Activated naive CD8-positive, alpha-beta T cell treated with anti-CD3 and anti-CD28 coated beads, Interleukin-2, amount 50 U/mL, for 24 hours (primary cell): ENCODE measurements around the gene MRPL40.

ENCODE experiments used
- ATAC-seq: fragments of 150-1000 bp; cut with Tn5 transposase; one replicate; pipeline ENCODE4 v1.10.0; 2021
- DNase-seq: peaks from one replicate; pipeline ENCODE4 v3.0.0; 2021
- H3K27ac Mint-ChIP-seq: one replicate; pipeline ENCODE4 v1.8.0; 2021; ENCODE audit warnings: mild to moderate bottlenecking, mixed read lengths
- H3K27me3 Mint-ChIP-seq: one replicate; pipeline ENCODE4 v1.8.0; 2021; ENCODE audit warnings: mixed read lengths
- H3K36me3 Mint-ChIP-seq: one replicate; pipeline ENCODE4 v1.8.0; 2021; ENCODE audit warnings: low read depth, mixed read lengths
- H3K4me1 Mint-ChIP-seq: one replicate; pipeline ENCODE4 v1.8.0; 2021; ENCODE audit warnings: mixed read lengths
- H3K4me3 Mint-ChIP-seq: one replicate; pipeline ENCODE4 v1.8.0; 2021; ENCODE audit warnings: mild to moderate bottlenecking, moderate library complexity, mixed read lengths
- H3K9me3 Mint-ChIP-seq: one replicate; pipeline ENCODE4 v1.8.0; 2021; ENCODE audit warnings: mixed read lengths

The MRPL40 gene

GRCh38 chr22:19432133-19432851 lies at the start of gene MRPL40:
MRPL40 (plus strand) TSS chr22:19432545; CDS start chr22:19432555, 10 bp downstream.
- Mint-ChIP-seq H3K4me3 (peak within 1 kb of the TSS; percentile 95), H3K4me1 (peaks cover 53% of the 10 kb centered on the region), H3K27ac (peak within 1 kb of the TSS; percentile 86), H3K36me3 (peaks cover 27% of the 10 kb centered on the region), H3K27me3 (no peaks in the 10 kb centered on the region), H3K9me3 (no peaks in the 10 kb centered on the region)
- ATAC-seq = peak; percentile 91
- DNase-seq = peak; percentile 93

GRCh38 chr22:19383292-19383691 lies 49.1 kb upstream of the MRPL40 start:
- ATAC-seq (no peak), DNase-seq (no peak)
- Mint-ChIP-seq H3K4me3 (no peak overlapping the region), H3K9me3 (no peaks in the 10 kb centered on the region), H3K27me3 (no peaks in the 10 kb centered on the region), H3K4me1 (no peaks in the 10 kb centered on the region), H3K36me3 (peaks cover 42% of the 10 kb centered on the region), H3K27ac (no peak overlapping the region)

- no peaks in the 10 kb centered on the region for H3K9me3 Mint-ChIP-seq
- H3K27me3 Mint-ChIP-seq = no peaks in the 10 kb centered on the region
- DNase-seq (no peak), ATAC-seq (no peak)
- H3K4me3 Mint-ChIP-seq = no peak overlapping the region
- H3K4me1 Mint-ChIP-seq = no peaks in the 10 kb centered on the region
- no peak overlapping the region for H3K27ac Mint-ChIP-seq
- H3K36me3 Mint-ChIP-seq = peaks cover 40% of the 10 kb centered on the region
Observed at GRCh38 chr22:19385221-19385906, 47.0 kb upstream of the MRPL40 start.

- Mint-ChIP-seq H3K9me3 (no peaks in the 10 kb centered on the region), H3K4me1 (no peaks in the 10 kb centered on the region), H3K4me3 (no peak overlapping the region), H3K27ac (no peak overlapping the region), H3K36me3 (peaks cover 42% of the 10 kb centered on the region), H3K27me3 (no peaks in the 10 kb centered on the region)
- DNase-seq (no peak), ATAC-seq (no peak)
Observed at GRCh38 chr22:19386248-19386647, 46.1 kb upstream of the MRPL40 start.

GRCh38 chr22:19387038-19387437 lies 45.3 kb upstream of the MRPL40 start:
- H3K9me3 Mint-ChIP-seq = no peaks in the 10 kb centered on the region
- no peaks in the 10 kb centered on the region for H3K27me3 Mint-ChIP-seq
- no peaks in the 10 kb centered on the region for H3K4me1 Mint-ChIP-seq
- DNase-seq = no peak
- no peak overlapping the region for H3K27ac Mint-ChIP-seq
- no peak for ATAC-seq
- H3K4me3 Mint-ChIP-seq = no peak overlapping the region
- H3K36me3 Mint-ChIP-seq = peaks cover 37% of the 10 kb centered on the region

- DNase-seq = no peak
- Mint-ChIP-seq H3K27me3 (no peaks in the 10 kb centered on the region), H3K4me1 (no peaks in the 10 kb centered on the region), H3K9me3 (no peaks in the 10 kb centered on the region), H3K4me3 (no peak overlapping the region), H3K36me3 (peaks cover 32% of the 10 kb centered on the region), H3K27ac (no peak overlapping the region)
- no peak for ATAC-seq
Observed at GRCh38 chr22:19387575-19387974, 44.8 kb upstream of the MRPL40 start.

GRCh38 chr22:19393704-19394103 lies 38.6 kb upstream of the MRPL40 start:
- no peak overlapping the region for H3K4me3 Mint-ChIP-seq
- no peaks in the 10 kb centered on the region for H3K9me3 Mint-ChIP-seq
- no peaks in the 10 kb centered on the region for H3K27me3 Mint-ChIP-seq
- ATAC-seq (no peak), DNase-seq (no peak)
- H3K27ac Mint-ChIP-seq = no peak overlapping the region
- H3K4me1 Mint-ChIP-seq = no peaks in the 10 kb centered on the region
- H3K36me3 Mint-ChIP-seq = peaks cover 19% of the 10 kb centered on the region

GRCh38 chr22:19394274-19395050 lies 37.9 kb upstream of the MRPL40 start:
- ATAC-seq (no peak), DNase-seq (no peak)
- Mint-ChIP-seq H3K4me1 (no peaks in the 10 kb centered on the region), H3K4me3 (no peak overlapping the region), H3K9me3 (no peaks in the 10 kb centered on the region), H3K27me3 (no peaks in the 10 kb centered on the region), H3K36me3 (peaks cover 19% of the 10 kb centered on the region), H3K27ac (no peak overlapping the region)

GRCh38 chr22:19395276-19395675 lies 37.1 kb upstream of the MRPL40 start:
- Mint-ChIP-seq H3K36me3 (peaks cover 19% of the 10 kb centered on the region), H3K9me3 (no peaks in the 10 kb centered on the region), H3K27ac (no peak overlapping the region), H3K4me1 (no peaks in the 10 kb centered on the region), H3K27me3 (no peaks in the 10 kb centered on the region), H3K4me3 (no peak overlapping the region)
- ATAC-seq = no peak
- DNase-seq = no peak

- Mint-ChIP-seq H3K27ac (no peak overlapping the region), H3K9me3 (no peaks in the 10 kb centered on the region), H3K4me1 (no peaks in the 10 kb centered on the region), H3K4me3 (no peak overlapping the region), H3K27me3 (no peaks in the 10 kb centered on the region), H3K36me3 (peaks cover 23% of the 10 kb centered on the region)
- DNase-seq (no peak), ATAC-seq (no peak)
Observed at GRCh38 chr22:19396561-19396933, 35.8 kb upstream of the MRPL40 start.

- Mint-ChIP-seq H3K4me3 (no peak overlapping the region), H3K9me3 (no peaks in the 10 kb centered on the region), H3K27ac (no peak overlapping the region), H3K4me1 (no peaks in the 10 kb centered on the region), H3K36me3 (peaks cover 25% of the 10 kb centered on the region), H3K27me3 (no peaks in the 10 kb centered on the region)
- DNase-seq (no peak), ATAC-seq (no peak)
Observed at GRCh38 chr22:19396934-19397733, 35.2 kb upstream of the MRPL40 start.

- Mint-ChIP-seq H3K27ac (no peak overlapping the region), H3K36me3 (peaks cover 25% of the 10 kb centered on the region), H3K9me3 (no peaks in the 10 kb centered on the region), H3K27me3 (no peaks in the 10 kb centered on the region), H3K4me1 (no peaks in the 10 kb centered on the region), H3K4me3 (no peak overlapping the region)
- DNase-seq = no peak
- ATAC-seq = no peak
Observed at GRCh38 chr22:19397734-19398104, 34.6 kb upstream of the MRPL40 start.

- Mint-ChIP-seq H3K4me1 (no peaks in the 10 kb centered on the region), H3K27ac (no peak overlapping the region), H3K27me3 (no peaks in the 10 kb centered on the region), H3K36me3 (peaks cover 23% of the 10 kb centered on the region), H3K9me3 (no peaks in the 10 kb centered on the region), H3K4me3 (no peak overlapping the region)
- DNase-seq (no peak), ATAC-seq (no peak)
Observed at GRCh38 chr22:19398206-19398605, 34.1 kb upstream of the MRPL40 start.

GRCh38 chr22:19398652-19399051 lies 33.7 kb upstream of the MRPL40 start:
- H3K4me3 Mint-ChIP-seq = no peak overlapping the region
- DNase-seq (no peak), ATAC-seq (no peak)
- H3K9me3 Mint-ChIP-seq = no peaks in the 10 kb centered on the region
- no peaks in the 10 kb centered on the region for H3K4me1 Mint-ChIP-seq
- peaks cover 23% of the 10 kb centered on the region for H3K36me3 Mint-ChIP-seq
- H3K27me3 Mint-ChIP-seq = no peaks in the 10 kb centered on the region
- H3K27ac Mint-ChIP-seq = no peak overlapping the region
